ENCODE data around the gene AMOTL1. TPM values are rescaled to one million over a fixed set of nuclear protein-coding genes. Genes with fewer than 3 reads are reported as not detected.

AMOTL1 gene
- 41.8 and 71.9 TPM in 2 replicates for total RNA-seq

GRCh38 chr11:94767701-94768601 lies at the start of gene AMOTL1:
Gene AMOTL1, plus strand, starts transcription at chr11:94768356. Its CDS starts 156 bp downstream, at chr11:94768512.

Other genes starting within 250 kb of the AMOTL1 start
- 4.8 and 6.6 TPM in 2 replicates for gene FUT4, start 224.4 kb upstream of the AMOTL1 start, total RNA-seq
- gene PIWIL4, start 201.0 kb upstream of the AMOTL1 start, total RNA-seq = 1.3 and 6.0 TPM in 2 replicates
- 34.9 and 36.8 TPM in 2 replicates for gene CWC15, start 205.2 kb downstream of the AMOTL1 start, total RNA-seq
- 0.44 and 1.9 TPM in 2 replicates for gene KDM4D, start 205.4 kb downstream of the AMOTL1 start, total RNA-seq

Data from placental pericyte (primary cell).